Right lobe of liver (tissue), 4 donors: ENCODE measurements around the gene DNAH2.

ENCODE experiments used
- CTCF ChIP-seq, 4 donors: fragments of 200-600 bp in 3 of 4; fragments of 450-650 bp in 1 of 4; IDR thresholded peaks; one replicate each; pipeline versions ENCODE4 v1.5.1 to v1.8.0; 2016 to 2022; ENCODE audit warnings: antibody characterized with exemption in 4 of 4, mild to moderate bottlenecking in 2 of 4
- POLR2A ChIP-seq: fragments of 450-650 bp; IDR thresholded peaks from one replicate; pipeline ENCODE4 v1.6.1; 2017; ENCODE audit warnings: antibody characterized with exemption, mild to moderate bottlenecking
- donor health status: DM: no; HTN: no; CAD: no.
- donor health status: DM: no; HTN: no; CAD: no.
- donor health status: DM: no; HTN: yes; CAD: no.

DNA sequence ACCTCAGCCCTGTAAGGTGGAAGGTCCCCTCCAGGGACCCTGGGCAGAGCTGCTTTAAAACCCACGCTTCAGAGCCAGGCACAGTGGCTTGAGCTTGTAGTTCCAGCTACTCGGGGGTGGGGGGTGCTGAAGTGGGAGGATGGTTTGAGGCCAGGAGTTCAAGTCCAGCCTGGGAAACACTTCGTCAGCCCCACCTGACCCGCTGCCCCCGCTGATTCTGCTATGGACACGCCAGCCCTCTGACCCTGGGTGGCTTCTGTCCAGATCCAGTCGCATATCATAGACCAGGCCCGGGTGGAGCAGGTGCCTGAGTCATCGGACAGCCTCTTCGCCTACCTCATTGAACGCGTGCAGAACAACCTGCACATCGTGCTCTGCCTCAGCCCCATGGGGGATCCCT lies 81.3 kb downstream of the DNAH2 start:
- TF ChIP-seq CTCF (IDR thresholded peaks at IDR 0.05) (no peak), POLR2A (no peak)
